Femur (tissue), 1 donor: ENCODE measurements around the gene PCDHB1.

Experiments used
- DNase-seq: peaks from one replicate; pipeline ENCODE4 v3.0.0-alpha.2; 2017

PCDHB1 gene

GRCh38 chr5:141050622-141051520 lies at the start of gene PCDHB1:
Gene PCDHB1, plus strand, starts transcription at chr5:141051374. Its CDS starts 97 bp downstream, at chr5:141051471.
- no peak for DNase-seq

GRCh38 chr5:141001446-141001843 lies 49.7 kb upstream of the PCDHB1 start:
- no peak for DNase-seq

- peak; percentile 27 for DNase-seq
These were observed 49.1 kb upstream of the PCDHB1 start for GRCh38 chr5:141001844-141002604.

GRCh38 chr5:141002605-141002965 lies 48.6 kb upstream of the PCDHB1 start:
- no peak for DNase-seq

GRCh38 chr5:141003031-141003430 lies 48.1 kb upstream of the PCDHB1 start:
- no peak for DNase-seq

GRCh38 chr5:141003791-141004611 lies 47.2 kb upstream of the PCDHB1 start:
- no peak for DNase-seq

GRCh38 chr5:141007791-141008190 lies 43.4 kb upstream of the PCDHB1 start:
- DNase-seq = no peak

GRCh38 chr5:141010047-141010793 lies 41.0 kb upstream of the PCDHB1 start:
- DNase-seq = no peak

GRCh38 chr5:141017943-141018342 lies 33.2 kb upstream of the PCDHB1 start:
- no peak for DNase-seq

GRCh38 chr5:141022384-141022783 lies 28.8 kb upstream of the PCDHB1 start:
- no peak for DNase-seq

GRCh38 chr5:141031006-141031405 lies 20.2 kb upstream of the PCDHB1 start:
- no peak for DNase-seq

GRCh38 chr5:141032626-141033025 lies 18.5 kb upstream of the PCDHB1 start:
- DNase-seq = no peak

GRCh38 chr5:141039061-141039460 lies 12.1 kb upstream of the PCDHB1 start:
- no peak for DNase-seq

- no peak for DNase-seq
These were observed 11.7 kb upstream of the PCDHB1 start for GRCh38 chr5:141039517-141039916.

- no peak for DNase-seq
These were observed 10.9 kb upstream of the PCDHB1 start for GRCh38 chr5:141040093-141040770.

- peak; percentile 90 for DNase-seq
These were observed 10.3 kb upstream of the PCDHB1 start for GRCh38 chr5:141040771-141041426.

- DNase-seq = no peak
These were observed 9.8 kb upstream of the PCDHB1 start for GRCh38 chr5:141041427-141041785.

- DNase-seq = no peak
These were observed 8.6 kb upstream of the PCDHB1 start for GRCh38 chr5:141042555-141042954.

- no peak for DNase-seq
These were observed 320 bp downstream of the PCDHB1 start for GRCh38 chr5:141051521-141051866.

GRCh38 chr5:141077826-141078225 lies 26.7 kb downstream of the PCDHB1 start:
- no peak for DNase-seq

GRCh38 chr5:141082228-141082627 lies 31.1 kb downstream of the PCDHB1 start:
- DNase-seq = no peak
